ENCODE results near the gene C3orf22.
A peak's percentile ranks its signal among the peaks of the same experiment; 100 is the strongest.

C3orf22 gene

GRCh38 chr3:126527006-126527405, 31.7 kb downstream of the C3orf22 start:
- DNase-seq = no peak

- no peak for DNase-seq
Observed at GRCh38 chr3:126526668-126527005, 32.1 kb downstream of the C3orf22 start.

- DNase-seq = no peak
Observed at GRCh38 chr3:126525853-126526667, 32.7 kb downstream of the C3orf22 start.

- DNase-seq = no peak
Observed at GRCh38 chr3:126525091-126525852, 33.5 kb downstream of the C3orf22 start.

GRCh38 chr3:126524429-126524988, 34.2 kb downstream of the C3orf22 start:
- DNase-seq = peak; percentile 49

- DNase-seq = peak; percentile 53
Observed at GRCh38 chr3:126523745-126524428, 34.8 kb downstream of the C3orf22 start, which contains the start of gene CHST13. Gene CHST13 (plus strand): TSS chr3:126524155. CDS start chr3:126524333, 178 bp downstream.

- DNase-seq = peak; percentile 22
Observed at GRCh38 chr3:126522363-126522788, 36.4 kb downstream of the C3orf22 start.

GRCh38 chr3:126521122-126521891, 37.4 kb downstream of the C3orf22 start:
- no peak for DNase-seq

- no peak for DNase-seq
Observed at GRCh38 chr3:126519506-126520455, 39.0 kb downstream of the C3orf22 start.

- no peak for DNase-seq
Observed at GRCh38 chr3:126518779-126519177, 40.0 kb downstream of the C3orf22 start.

- no peak for DNase-seq
Observed at GRCh38 chr3:126517986-126518778, 40.5 kb downstream of the C3orf22 start.

GRCh38 chr3:126517291-126517951, 41.3 kb downstream of the C3orf22 start, which contains the start of gene UROC1:
Gene UROC1 (minus strand): TSS chr3:126517773. CDS start chr3:126517719, 54 bp downstream.
- no peak for DNase-seq

- no peak for DNase-seq
Observed at GRCh38 chr3:126516936-126517290, 41.8 kb downstream of the C3orf22 start.

- DNase-seq = no peak
Observed at GRCh38 chr3:126516152-126516935, 42.4 kb downstream of the C3orf22 start.

- no peak for DNase-seq
Observed at GRCh38 chr3:126515066-126515706, 43.5 kb downstream of the C3orf22 start.

GRCh38 chr3:126514161-126514560, 44.6 kb downstream of the C3orf22 start:
- no peak for DNase-seq

GRCh38 chr3:126512916-126513650, 45.6 kb downstream of the C3orf22 start:
- no peak for DNase-seq

- no peak for DNase-seq
Observed at GRCh38 chr3:126512026-126512425, 46.7 kb downstream of the C3orf22 start.

Data from GDM1 (cell line).